ENCODE results near the gene GPR158. TPM values are rescaled to one million over a fixed set of nuclear protein-coding genes. Genes with fewer than 3 reads are reported as not detected.

Gene GPR158
- total and polyA plus RNA-seq, 2 donors (not counting 1 experiment from before 2014, with no cell fraction given) = 0.33 TPM; not detected in 1

DNA sequence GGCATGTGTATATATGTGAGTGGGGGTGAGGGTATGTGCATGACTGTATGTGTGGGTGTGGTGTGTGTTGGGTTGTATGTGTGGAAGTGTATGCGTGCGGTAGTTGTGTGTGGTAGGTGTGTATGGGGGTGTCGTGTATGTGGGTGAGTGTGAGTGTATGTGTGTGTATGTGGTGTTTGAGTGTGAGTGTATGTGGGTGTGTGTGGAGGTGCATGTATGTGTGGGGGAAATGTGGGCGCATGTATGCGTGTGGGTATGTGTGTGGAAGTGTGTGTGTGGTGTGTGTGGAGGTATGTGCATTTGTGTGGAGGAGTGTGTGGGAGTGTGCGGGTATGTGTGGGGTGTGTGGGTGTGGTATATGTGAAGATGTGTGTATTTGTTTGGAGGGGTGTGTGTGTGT lies 269.5 kb downstream of the GPR158 start:
- Histone ChIP-seq H3K27me3 (ENCODE audit: control insufficient read depth, insufficient read depth, low read length) (no peaks in the 10 kb centered on the region), H2AFZ (ENCODE audit: low read length) (no peak overlapping the region), H3K4me2 (ENCODE audit: extremely low read depth, insufficient read depth, low read length) (no peak overlapping the region), H3K9ac (ENCODE audit: insufficient read depth, low read length) (no peak overlapping the region), H3K27ac (ENCODE audit: insufficient read depth, low read length) (no peak overlapping the region), H3K9me3 (ENCODE audit: control insufficient read depth, insufficient read depth, low read depth, low read length) (no peaks in the 10 kb centered on the region), H3K4me1 (ENCODE audit: control insufficient read depth, extremely low read depth, insufficient read depth, low read length) (no peaks in the 10 kb centered on the region), H3K79me2 (ENCODE audit: control insufficient read depth, insufficient read depth, low read length) (no peaks in the 10 kb centered on the region), H3K36me3 (ENCODE audit: control insufficient read depth, insufficient read depth, low read length) (no peaks in the 10 kb centered on the region), H3K4me3 (replicated peaks in 1 of 4; ENCODE audit: control extremely low read depth in 1 of 4, insufficient read depth in 1 of 4, low read depth in 3 of 4, low read length in 4 of 4) (no peak overlapping the region), H4K20me1 (ENCODE audit: control insufficient read depth, extremely low read depth, insufficient read depth, low read length) (no peaks in the 10 kb centered on the region)
- no peak for TF ChIP-seq EZH2 (IDR thresholded peaks at IDR 0.05; ENCODE audit: low read length, missing control alignments)
- TF ChIP-seq, protein P1, sequence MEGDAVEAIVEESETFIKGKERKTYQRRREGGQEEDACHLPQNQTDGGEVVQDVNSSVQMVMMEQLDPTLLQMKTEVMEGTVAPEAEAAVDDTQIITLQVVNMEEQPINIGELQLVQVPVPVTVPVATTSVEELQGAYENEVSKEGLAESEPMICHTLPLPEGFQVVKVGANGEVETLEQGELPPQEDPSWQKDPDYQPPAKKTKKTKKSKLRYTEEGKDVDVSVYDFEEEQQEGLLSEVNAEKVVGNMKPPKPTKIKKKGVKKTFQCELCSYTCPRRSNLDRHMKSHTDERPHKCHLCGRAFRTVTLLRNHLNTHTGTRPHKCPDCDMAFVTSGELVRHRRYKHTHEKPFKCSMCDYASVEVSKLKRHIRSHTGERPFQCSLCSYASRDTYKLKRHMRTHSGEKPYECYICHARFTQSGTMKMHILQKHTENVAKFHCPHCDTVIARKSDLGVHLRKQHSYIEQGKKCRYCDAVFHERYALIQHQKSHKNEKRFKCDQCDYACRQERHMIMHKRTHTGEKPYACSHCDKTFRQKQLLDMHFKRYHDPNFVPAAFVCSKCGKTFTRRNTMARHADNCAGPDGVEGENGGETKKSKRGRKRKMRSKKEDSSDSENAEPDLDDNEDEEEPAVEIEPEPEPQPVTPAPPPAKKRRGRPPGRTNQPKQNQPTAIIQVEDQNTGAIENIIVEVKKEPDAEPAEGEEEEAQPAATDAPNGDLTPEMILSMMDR (conservative IDR thresholded peaks at IDR 0.05 in 1 of 2, IDR thresholded peaks at IDR 0.05 in 1 of 2; ENCODE audit: low read depth in 1 of 2, low read length in 2 of 2) = no peak
- DNase-seq (ENCODE audit: low read depth in 2 of 2) = no peak

DNA sequence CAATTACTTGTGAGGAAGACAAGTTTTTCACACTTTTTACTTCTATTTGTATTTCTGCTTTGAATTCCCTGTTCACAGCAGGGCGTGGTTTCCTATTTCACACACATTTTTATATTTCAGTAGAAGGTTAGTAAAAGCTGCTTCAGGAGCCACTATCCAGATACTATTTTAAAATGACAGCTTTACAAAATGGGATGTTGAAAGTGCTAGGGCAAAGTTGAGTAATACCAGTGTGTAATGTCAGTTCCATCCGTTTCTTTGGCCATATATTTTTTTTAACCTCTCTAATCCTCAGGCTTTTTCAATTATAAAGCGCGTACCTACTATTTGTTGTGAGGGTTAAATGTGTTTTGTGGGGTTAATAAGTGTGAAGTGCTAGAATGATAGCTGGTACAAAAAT lies 276.6 kb downstream of the GPR158 start:
- no peaks in the 10 kb centered on the region for H3K27me3 ChIP-seq (ENCODE audit: control insufficient read depth, insufficient read depth, low read length)
- no peaks in the 10 kb centered on the region for H4K20me1 ChIP-seq (ENCODE audit: control insufficient read depth, extremely low read depth, insufficient read depth, low read length)
- H3K27ac ChIP-seq (ENCODE audit: insufficient read depth, low read length) = no peak overlapping the region
- TF ChIP-seq, protein P1 (conservative IDR thresholded peaks at IDR 0.05 in 1 of 2, IDR thresholded peaks at IDR 0.05 in 1 of 2; ENCODE audit: low read depth in 1 of 2, low read length in 2 of 2) = no peak
- TF ChIP-seq EZH2 (IDR thresholded peaks at IDR 0.05; ENCODE audit: low read length, missing control alignments) = no peak
- H3K4me3 ChIP-seq (replicated peaks in 1 of 4; ENCODE audit: control extremely low read depth in 1 of 4, insufficient read depth in 1 of 4, low read depth in 3 of 4, low read length in 4 of 4) = no peak overlapping the region
- H3K9me3 ChIP-seq (ENCODE audit: control insufficient read depth, insufficient read depth, low read depth, low read length) = no peaks in the 10 kb centered on the region
- no peaks in the 10 kb centered on the region for H3K79me2 ChIP-seq (ENCODE audit: control insufficient read depth, insufficient read depth, low read length)
- DNase-seq (ENCODE audit: low read depth in 2 of 2) = no peak
- no peaks in the 10 kb centered on the region for H3K36me3 ChIP-seq (ENCODE audit: control insufficient read depth, insufficient read depth, low read length)
- H3K4me2 ChIP-seq (ENCODE audit: extremely low read depth, insufficient read depth, low read length) = no peak overlapping the region
- H3K4me1 ChIP-seq (ENCODE audit: control insufficient read depth, extremely low read depth, insufficient read depth, low read length) = no peaks in the 10 kb centered on the region
- H2AFZ ChIP-seq (ENCODE audit: low read length) = no peak overlapping the region
- no peak overlapping the region for H3K9ac ChIP-seq (ENCODE audit: insufficient read depth, low read length)

DNA sequence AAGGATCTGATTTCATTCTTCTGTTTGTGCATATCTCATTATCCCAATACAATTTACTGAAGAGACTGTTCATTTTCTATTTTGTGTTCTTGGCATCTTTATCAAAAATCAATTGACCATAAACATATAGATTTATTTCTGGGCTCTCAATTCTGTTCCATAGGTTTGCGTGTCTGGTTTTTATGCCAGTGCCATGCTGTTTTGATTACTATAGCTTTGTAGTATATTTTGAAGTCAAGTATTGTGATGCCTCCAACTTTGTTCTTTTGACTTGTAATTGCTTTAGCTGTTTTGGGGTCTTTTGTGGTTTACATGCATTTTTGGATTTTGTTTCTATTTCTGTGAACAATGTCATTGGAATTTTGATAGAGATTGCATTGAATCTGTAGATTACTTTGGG lies 278.8 kb downstream of the GPR158 start:
- H3K79me2 ChIP-seq (ENCODE audit: control insufficient read depth, insufficient read depth, low read length) = no peaks in the 10 kb centered on the region

More for the DNA sequence above, 278.8 kb downstream of the GPR158 start:
- no peak overlapping the region for H3K4me2 ChIP-seq (ENCODE audit: extremely low read depth, insufficient read depth, low read length)
- H2AFZ ChIP-seq (ENCODE audit: low read length) = no peak overlapping the region
- no peaks in the 10 kb centered on the region for H3K36me3 ChIP-seq (ENCODE audit: control insufficient read depth, insufficient read depth, low read length)
- H4K20me1 ChIP-seq (ENCODE audit: control insufficient read depth, extremely low read depth, insufficient read depth, low read length) = no peaks in the 10 kb centered on the region
- no peak overlapping the region for H3K27ac ChIP-seq (ENCODE audit: insufficient read depth, low read length)
- H3K9me3 ChIP-seq (ENCODE audit: control insufficient read depth, insufficient read depth, low read depth, low read length) = no peaks in the 10 kb centered on the region
- DNase-seq (ENCODE audit: low read depth in 2 of 2) = no peak
- H3K9ac ChIP-seq (ENCODE audit: insufficient read depth, low read length) = no peak overlapping the region
- H3K4me3 ChIP-seq (replicated peaks in 1 of 4; ENCODE audit: control extremely low read depth in 1 of 4, insufficient read depth in 1 of 4, low read depth in 3 of 4, low read length in 4 of 4) = no peak overlapping the region
- H3K4me1 ChIP-seq (ENCODE audit: control insufficient read depth, extremely low read depth, insufficient read depth, low read length) = no peaks in the 10 kb centered on the region
- H3K27me3 ChIP-seq (ENCODE audit: control insufficient read depth, insufficient read depth, low read length) = no peaks in the 10 kb centered on the region
- TF ChIP-seq, protein P1 (conservative IDR thresholded peaks at IDR 0.05 in 1 of 2, IDR thresholded peaks at IDR 0.05 in 1 of 2; ENCODE audit: low read depth in 1 of 2, low read length in 2 of 2) = no peak
- no peak for TF ChIP-seq EZH2 (IDR thresholded peaks at IDR 0.05; ENCODE audit: low read length, missing control alignments)

Data from fibroblast of lung (primary cell).